ENCODE measurements around the gene CCND1.

GRCh38 chr11:69664901-69665300 is 23.9 kb downstream of the CCND1 start:
- TF ChIP-seq EZH2 (IDR thresholded peaks at IDR 0.05; ENCODE audit: low read length, missing control alignments), result no peak
- no peak for TF ChIP-seq CTCF (conservative IDR thresholded peaks at IDR 0.05 in 1 of 2, IDR thresholded peaks at IDR 0.05 in 1 of 2; ENCODE audit: low read depth in 1 of 2, low read length in 2 of 2)
